H1 (cell line): ENCODE data around the gene C19orf44. TPM values are rescaled to one million over a fixed set of nuclear protein-coding genes. Genes with fewer than 3 reads are reported as not detected.

ENCODE experiments used
- ATF2 ChIP-seq: IDR thresholded peaks from 2 replicates; pipeline ENCODE4 v1.6.1; 2012; ENCODE audit warnings: low read length, inconsistent platforms
- CHD7 ChIP-seq: fragments of 300-600 bp; sonication (generic); IDR thresholded peaks from 2 replicates; pipeline ENCODE4 v1.7.1; 2012; ENCODE audit warnings: low read length, moderate library complexity, mild to moderate bottlenecking, inconsistent platforms; ENCODE audit not compliant: insufficient replicate concordance
- JUND ChIP-seq: IDR thresholded peaks from 2 replicates; pipeline ENCODE4 v1.6.1; 2011; ENCODE audit warnings: mild to moderate bottlenecking, improper control_type of control experiment, low read length
- SIX5 ChIP-seq: IDR thresholded peaks from 2 replicates; pipeline ENCODE4 v1.6.1; 2011; ENCODE audit warnings: mild to moderate bottlenecking, low read depth, low read length
- SP1 ChIP-seq: IDR thresholded peaks from 2 replicates; pipeline ENCODE4 v1.6.1; 2011; ENCODE audit warnings: low read depth, low read length
- SRF ChIP-seq: IDR thresholded peaks from 2 replicates; pipeline ENCODE4 v1.6.1; 2011; ENCODE audit warnings: mild to moderate bottlenecking, low read depth, low read length, moderate library complexity
- TAF1 ChIP-seq: IDR thresholded peaks from 2 replicates; pipeline ENCODE4 v1.6.1; 2011; ENCODE audit warnings: mild to moderate bottlenecking, low read depth, low read length
- polyA plus RNA-seq, 7 experiments: library from polyadenylated mRNA; depleted of rRNA in 3 of 7; stranded (reverse) in 5 of 7; unstranded in 2 of 7; fragments of >200 nt in 5 of 7; fragments of 200-250 nt in 2 of 7; gene quantifications; 1 replicate in 5 of 7; 2 replicates in 1 of 7; 4 replicates in 1 of 7; pipeline versions ENCODE4 v1.2.1 to v1.2.3, GENCODE V29; 2011 to 2013; ENCODE audit warnings: missing spikeins in 2 of 7, mixed read lengths in 2 of 7
- total RNA-seq: library from RNA; stranded (reverse); fragmentation: NEBNext Ultra II Directional; extraction: Animal tissue kit (Norgen Biotek cat#: 25700); gene quantifications from 2 replicates; pipeline ENCODE4 v1.2.1, GENCODE V29; 2021
- TF ChIP-seq, protein P1 (sequence below): IDR thresholded peaks from 2 replicates; pipeline ENCODE4 v1.6.1; 2012; ENCODE audit warnings: inconsistent platforms

Gene C19orf44
- total and polyA plus RNA-seq, 2 of the 8 experiments (the other 6 are each of a cell fraction or from before 2014, with no cell fraction given) = 2.1 to 4.5 TPM

DNA sequence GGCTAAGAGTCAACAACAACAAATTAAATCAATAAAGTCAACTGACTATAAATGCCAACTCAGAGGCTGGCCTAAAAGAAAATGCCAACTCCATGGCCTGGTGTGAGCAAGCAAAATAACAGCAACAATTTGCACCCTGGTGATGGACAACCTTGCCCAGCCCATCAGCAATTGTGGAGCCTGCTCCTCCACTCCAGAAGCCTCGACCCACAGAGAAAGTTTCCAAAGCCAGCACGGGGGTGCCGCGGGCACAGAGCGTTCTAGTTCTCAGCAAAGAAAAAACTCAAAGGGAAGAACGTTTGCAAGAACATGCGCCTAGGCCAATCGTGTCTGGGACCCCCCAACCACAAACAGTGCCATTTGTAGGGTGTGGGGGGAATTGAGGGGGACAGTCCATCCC, 35.7 kb upstream of the C19orf44 start (continued):
- no peak for TF ChIP-seq ATF2
- TF ChIP-seq TAF1 = no peak
- no peak for TF ChIP-seq SP1
- TF ChIP-seq CHD7 = no peak
- no peak for TF ChIP-seq SRF
- TF ChIP-seq SIX5 = no peak
- no peak for TF ChIP-seq JUND
- TF ChIP-seq, protein P1, sequence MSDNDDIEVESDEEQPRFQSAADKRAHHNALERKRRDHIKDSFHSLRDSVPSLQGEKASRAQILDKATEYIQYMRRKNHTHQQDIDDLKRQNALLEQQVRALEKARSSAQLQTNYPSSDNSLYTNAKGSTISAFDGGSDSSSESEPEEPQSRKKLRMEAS = no peak
